NCI-H748 treated with DMSO at 0.1 percent for 48 hours (cell line): ENCODE data around the gene ATP8A2.
"Not testable (repeated sequence)": the region's sequence is repeated elsewhere in the genome, so short reads cannot be mapped to it uniquely, and the experiment has no call there.

ENCODE experiments used
- DNase-seq: peaks from one replicate; lab custom pipeline; 2025; lab: John Stamatoyannopoulos, UW

ATP8A2 gene

GRCh38 chr13:25920931-25921330 lies 549.2 kb downstream of the ATP8A2 start:
- no peak for DNase-seq

GRCh38 chr13:25922376-25922775 lies 550.6 kb downstream of the ATP8A2 start:
- no peak for DNase-seq

GRCh38 chr13:25923217-25924085 lies 551.7 kb downstream of the ATP8A2 start:
- no peak for DNase-seq

- DNase-seq, result no peak
Measured at GRCh38 chr13:25927363-25927762, 555.6 kb downstream of the ATP8A2 start.

- no peak for DNase-seq
Measured at GRCh38 chr13:25927932-25928331, 556.2 kb downstream of the ATP8A2 start.

GRCh38 chr13:25928941-25929505 lies 557.2 kb downstream of the ATP8A2 start:
- DNase-seq, result no peak

GRCh38 chr13:25929816-25930215 lies 558.0 kb downstream of the ATP8A2 start:
- DNase-seq, result no peak

GRCh38 chr13:25930653-25931052 lies 558.9 kb downstream of the ATP8A2 start:
- no peak for DNase-seq

GRCh38 chr13:25932365-25932764 lies 560.6 kb downstream of the ATP8A2 start:
- DNase-seq, result no peak

GRCh38 chr13:25933520-25933919 lies 561.7 kb downstream of the ATP8A2 start:
- no peak for DNase-seq

- DNase-seq, result no peak
Measured at GRCh38 chr13:25934127-25934526, 562.4 kb downstream of the ATP8A2 start.

- DNase-seq, result no peak
Measured at GRCh38 chr13:25939961-25940687, 568.4 kb downstream of the ATP8A2 start.

- no peak for DNase-seq
Measured at GRCh38 chr13:25943081-25943480, 571.3 kb downstream of the ATP8A2 start.

- DNase-seq, result no peak
Measured at GRCh38 chr13:25943658-25944057, 571.9 kb downstream of the ATP8A2 start.

- no peak for DNase-seq
Measured at GRCh38 chr13:25945596-25945995, 573.8 kb downstream of the ATP8A2 start.

GRCh38 chr13:25946321-25946720 lies 574.5 kb downstream of the ATP8A2 start:
- DNase-seq, result no peak

GRCh38 chr13:25948910-25949309 lies 577.1 kb downstream of the ATP8A2 start:
- no peak for DNase-seq

GRCh38 chr13:25951831-25952230 lies 580.1 kb downstream of the ATP8A2 start:
- no peak for DNase-seq

- DNase-seq, result not testable (repeated sequence)
Measured at GRCh38 chr13:25954080-25954479, 582.3 kb downstream of the ATP8A2 start.

GRCh38 chr13:25954943-25955342 lies 583.2 kb downstream of the ATP8A2 start:
- not testable (repeated sequence) for DNase-seq

- no peak for DNase-seq
Measured at GRCh38 chr13:25958986-25959385, 587.2 kb downstream of the ATP8A2 start.

- DNase-seq, result no peak
Measured at GRCh38 chr13:25961294-25961693, 589.5 kb downstream of the ATP8A2 start.

GRCh38 chr13:25963674-25964073 lies 591.9 kb downstream of the ATP8A2 start:
- DNase-seq, result peak; percentile 96
